22Rv1 (cell line): ENCODE data around the gene GART.

ENCODE experiments used
- ZFX ChIP-seq: fragments of 450-650 bp; IDR thresholded peaks from 2 replicates; pipeline ENCODE4 v1.6.1; 2017; ENCODE audit warnings: antibody characterized with exemption, borderline replicate concordance
- TF ChIP-seq, protein P1 (sequence below): fragments of 450-650 bp; IDR thresholded peaks from 2 replicates; pipeline ENCODE4 v1.5.1; 2017; ENCODE audit warnings: mild to moderate bottlenecking

DNA sequence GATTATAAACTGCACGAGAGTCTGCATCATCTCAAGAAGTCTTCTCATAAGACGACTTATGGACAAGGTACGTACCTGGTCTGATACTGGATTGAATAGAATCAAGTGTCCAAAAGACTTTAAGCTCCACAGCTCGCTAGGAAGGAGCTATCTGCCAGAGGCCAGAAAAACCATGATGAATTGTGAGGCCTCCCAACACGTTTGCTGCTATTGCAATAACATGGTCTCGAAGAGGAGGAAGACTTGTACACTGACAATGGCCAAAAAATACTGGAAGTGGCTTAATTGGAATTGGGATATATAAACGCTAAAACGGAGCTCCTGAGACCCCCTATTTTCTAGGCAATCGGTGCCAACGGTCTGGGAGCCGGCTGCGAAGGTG, 50.9 kb downstream of the GART start:
- TF ChIP-seq, protein P1, sequence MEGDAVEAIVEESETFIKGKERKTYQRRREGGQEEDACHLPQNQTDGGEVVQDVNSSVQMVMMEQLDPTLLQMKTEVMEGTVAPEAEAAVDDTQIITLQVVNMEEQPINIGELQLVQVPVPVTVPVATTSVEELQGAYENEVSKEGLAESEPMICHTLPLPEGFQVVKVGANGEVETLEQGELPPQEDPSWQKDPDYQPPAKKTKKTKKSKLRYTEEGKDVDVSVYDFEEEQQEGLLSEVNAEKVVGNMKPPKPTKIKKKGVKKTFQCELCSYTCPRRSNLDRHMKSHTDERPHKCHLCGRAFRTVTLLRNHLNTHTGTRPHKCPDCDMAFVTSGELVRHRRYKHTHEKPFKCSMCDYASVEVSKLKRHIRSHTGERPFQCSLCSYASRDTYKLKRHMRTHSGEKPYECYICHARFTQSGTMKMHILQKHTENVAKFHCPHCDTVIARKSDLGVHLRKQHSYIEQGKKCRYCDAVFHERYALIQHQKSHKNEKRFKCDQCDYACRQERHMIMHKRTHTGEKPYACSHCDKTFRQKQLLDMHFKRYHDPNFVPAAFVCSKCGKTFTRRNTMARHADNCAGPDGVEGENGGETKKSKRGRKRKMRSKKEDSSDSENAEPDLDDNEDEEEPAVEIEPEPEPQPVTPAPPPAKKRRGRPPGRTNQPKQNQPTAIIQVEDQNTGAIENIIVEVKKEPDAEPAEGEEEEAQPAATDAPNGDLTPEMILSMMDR: no peak
- no peak for TF ChIP-seq ZFX
